Measurements from ENCODE around the gene SLC16A14.
"Not testable (repeated sequence)": the region's sequence is repeated elsewhere in the genome, so short reads cannot be mapped to it uniquely, and the experiment has no call there.

Gene SLC16A14, protein sequence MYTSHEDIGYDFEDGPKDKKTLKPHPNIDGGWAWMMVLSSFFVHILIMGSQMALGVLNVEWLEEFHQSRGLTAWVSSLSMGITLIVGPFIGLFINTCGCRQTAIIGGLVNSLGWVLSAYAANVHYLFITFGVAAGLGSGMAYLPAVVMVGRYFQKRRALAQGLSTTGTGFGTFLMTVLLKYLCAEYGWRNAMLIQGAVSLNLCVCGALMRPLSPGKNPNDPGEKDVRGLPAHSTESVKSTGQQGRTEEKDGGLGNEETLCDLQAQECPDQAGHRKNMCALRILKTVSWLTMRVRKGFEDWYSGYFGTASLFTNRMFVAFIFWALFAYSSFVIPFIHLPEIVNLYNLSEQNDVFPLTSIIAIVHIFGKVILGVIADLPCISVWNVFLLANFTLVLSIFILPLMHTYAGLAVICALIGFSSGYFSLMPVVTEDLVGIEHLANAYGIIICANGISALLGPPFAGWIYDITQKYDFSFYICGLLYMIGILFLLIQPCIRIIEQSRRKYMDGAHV

DNA sequence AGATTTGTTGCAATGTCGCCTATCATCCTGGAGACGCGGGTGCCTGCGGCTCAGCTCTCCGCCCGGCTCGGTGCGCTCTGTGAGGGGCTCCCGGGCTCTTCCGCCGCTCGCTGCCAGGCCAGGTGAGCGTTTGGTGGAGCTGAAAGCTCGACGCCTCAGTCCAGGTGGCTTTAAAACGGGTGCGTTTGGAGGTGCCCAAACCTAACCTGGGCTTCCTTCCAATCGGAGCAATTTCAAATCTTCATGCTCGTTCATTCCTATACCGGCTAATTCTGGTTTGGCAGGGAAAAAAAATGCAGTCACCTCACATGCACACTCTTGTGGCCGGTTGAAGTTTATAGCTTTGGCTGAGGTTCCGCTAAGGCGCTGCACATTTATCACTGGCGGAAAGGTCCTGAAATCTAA, at the start of gene SLC16A14:
SLC16A14 (minus strand) TSS at position 274 of the 405 bp plus-strand sequence. CDS start 9,572 bp downstream, outside the sequence.
- peak in 1 of 2 donors; percentile 11 for DNase-seq

- no peak for DNase-seq
These were observed 38.0 kb upstream of the SLC16A14 start for GRCh38 chr2:230106771-230107170.

- not testable (repeated sequence) for DNase-seq
These were observed 33.2 kb upstream of the SLC16A14 start for GRCh38 chr2:230101967-230102366.

GRCh38 chr2:230097841-230098240, 29.1 kb upstream of the SLC16A14 start:
- no peak for DNase-seq

GRCh38 chr2:230097424-230097823, 28.7 kb upstream of the SLC16A14 start:
- DNase-seq: no peak

DNA sequence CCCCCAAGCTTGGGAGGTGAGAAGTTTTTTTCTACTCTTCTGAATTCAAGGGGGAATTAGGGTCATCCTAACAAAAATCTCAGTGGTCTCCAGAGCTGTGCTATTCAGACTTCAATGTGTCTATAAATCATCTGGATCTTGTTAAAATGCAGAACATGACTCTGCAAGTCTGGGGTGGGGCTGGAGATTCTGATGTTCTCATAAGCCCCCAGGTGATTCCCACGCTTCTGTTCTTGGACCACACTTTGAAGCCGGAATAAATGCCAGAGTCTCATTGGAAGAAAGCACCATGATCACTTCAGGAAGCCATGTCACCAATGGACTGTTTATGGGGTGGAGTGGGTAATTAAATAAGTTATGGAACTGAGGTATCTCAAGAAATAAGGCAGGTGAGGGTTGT, 22.2 kb upstream of the SLC16A14 start:
- no peak for DNase-seq

GRCh38 chr2:230085201-230085600, 16.5 kb upstream of the SLC16A14 start:
- DNase-seq: no peak

DNA sequence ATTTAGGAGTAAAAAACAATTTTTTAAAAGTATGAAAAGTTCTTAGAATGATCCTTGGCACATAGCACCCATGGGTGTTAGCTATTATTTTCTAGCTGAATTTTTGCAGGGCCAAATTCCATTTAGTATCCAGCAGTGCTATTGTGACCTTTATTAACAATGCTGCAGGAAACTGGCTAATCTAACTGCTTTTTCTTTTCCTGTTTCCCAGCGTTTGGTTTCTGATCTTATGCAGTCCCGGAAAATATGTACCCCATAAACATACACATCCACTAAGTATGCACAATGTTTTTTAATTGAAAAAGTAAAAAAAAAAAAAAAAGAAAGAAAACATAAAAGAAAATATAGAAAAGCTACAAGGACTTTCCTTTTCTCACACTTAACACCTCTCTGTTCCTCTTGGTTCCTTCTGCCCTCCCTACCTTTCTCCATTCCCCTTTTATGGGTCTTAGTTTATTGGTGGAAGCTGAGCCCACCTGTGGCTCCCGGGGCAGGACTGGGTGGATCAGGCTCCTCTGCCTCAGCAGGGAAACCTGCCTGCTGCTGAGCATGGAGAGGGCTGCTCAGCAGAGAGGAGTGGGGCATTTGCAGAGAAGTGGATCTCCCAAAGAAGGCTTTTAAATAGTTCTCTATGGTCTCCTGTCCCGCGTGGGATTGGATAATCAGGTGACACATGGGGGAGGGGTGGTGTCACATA, 9.3 kb upstream of the SLC16A14 start:
- no peak for DNase-seq

DNA sequence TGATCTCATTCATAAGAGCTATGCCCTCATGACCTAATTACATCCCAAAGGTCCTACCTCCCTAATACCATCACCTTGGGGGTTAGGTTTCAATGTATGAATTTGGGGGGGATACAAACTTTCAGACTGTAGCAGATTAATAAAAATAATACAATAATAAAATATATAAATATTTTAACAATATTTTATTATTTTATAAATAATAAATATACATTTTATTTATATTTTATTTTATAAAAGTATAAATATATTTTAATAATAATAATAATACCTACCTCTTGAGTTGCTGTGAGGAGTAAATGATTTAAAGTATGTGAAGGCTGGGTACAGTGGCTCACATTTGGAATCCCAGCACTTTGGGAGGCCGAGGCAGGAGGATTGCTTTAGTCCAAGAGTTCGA, 8.1 kb upstream of the SLC16A14 start:
- DNase-seq: no peak

DNA sequence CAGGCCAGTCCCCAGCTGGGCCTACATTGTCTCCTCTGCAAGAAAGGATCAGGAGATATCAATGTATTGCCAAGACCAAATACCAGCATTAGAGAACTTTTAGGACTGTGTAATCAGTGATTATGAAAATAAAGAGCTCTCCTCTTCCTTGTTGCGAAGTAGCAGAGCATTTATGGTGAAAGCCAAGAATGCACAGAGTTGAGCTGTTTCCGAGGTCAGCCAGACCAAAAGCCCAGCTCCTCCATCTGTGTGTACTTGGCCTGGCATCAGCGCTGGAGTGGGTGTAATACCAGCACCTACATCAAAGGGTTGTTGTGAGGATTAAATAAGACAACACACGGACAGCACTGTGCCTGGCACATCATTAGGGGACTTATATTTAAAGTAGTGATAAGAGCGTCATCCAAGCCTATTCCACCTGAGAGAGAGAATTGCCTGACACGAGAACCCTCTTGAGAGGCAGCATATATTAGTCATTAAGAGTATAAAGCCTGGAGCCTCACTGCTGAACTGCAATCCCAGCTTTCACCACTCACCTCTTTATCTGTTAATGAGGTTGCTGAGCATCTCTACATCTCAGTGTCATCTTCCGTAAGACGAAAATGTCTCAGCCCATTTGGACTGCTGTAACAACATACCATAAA, 7.4 kb upstream of the SLC16A14 start:
- DNase-seq: no peak

DNA sequence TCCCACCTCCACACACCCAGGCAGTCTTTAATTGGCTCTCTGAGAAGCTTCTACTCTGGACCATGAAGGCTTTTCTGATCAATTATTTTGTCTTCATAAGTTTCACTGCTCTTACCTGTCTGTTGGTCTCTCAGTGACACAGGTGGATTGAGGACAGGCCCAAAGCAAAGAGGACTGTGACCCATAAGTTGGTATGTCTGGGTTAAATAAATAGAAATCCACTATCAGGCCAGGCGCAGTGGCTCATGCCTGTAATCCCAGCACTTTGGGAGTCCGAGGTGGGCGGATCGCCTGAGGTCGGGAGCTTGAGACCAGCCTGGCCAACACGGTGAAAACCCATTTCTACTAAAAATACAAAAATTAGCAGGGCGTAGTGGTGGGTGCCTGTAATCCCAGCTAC, 2.7 kb upstream of the SLC16A14 start:
- no peak for DNase-seq

GRCh38 chr2:230069402-230069801, 678 bp upstream of the SLC16A14 start:
- DNase-seq: no peak

DNA sequence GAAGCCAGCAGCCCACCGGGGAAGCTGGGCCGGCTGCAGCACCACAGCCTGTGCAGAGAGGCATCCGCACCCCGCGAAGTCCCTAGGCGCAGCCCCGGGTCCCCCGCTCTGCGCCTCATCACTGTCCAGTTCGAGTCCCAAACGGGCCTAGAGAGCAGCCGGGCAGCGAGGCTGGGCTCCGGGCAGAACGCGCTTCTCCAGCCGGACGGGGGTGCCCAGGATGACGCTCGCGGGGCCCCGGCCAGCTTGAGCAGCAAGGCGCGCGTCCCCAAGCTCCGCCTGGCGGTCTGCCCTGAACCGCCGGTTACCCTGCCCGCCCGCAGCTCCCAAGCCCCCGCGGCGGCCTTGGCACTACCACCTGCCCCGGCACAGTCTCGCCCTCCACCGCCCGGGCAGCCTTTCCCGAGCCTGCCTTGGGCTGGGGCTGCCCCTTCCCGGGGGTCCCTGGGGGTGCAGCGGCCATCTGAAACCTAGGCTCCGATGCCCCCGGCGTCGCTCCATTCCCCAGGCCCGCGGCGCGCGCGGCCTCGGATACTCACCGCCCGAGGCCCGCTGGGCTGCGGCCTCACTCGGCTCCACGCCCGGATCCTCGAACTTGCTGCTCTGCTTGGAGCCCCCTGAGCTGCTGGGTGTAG, 591 bp downstream of the SLC16A14 start:
- DNase-seq: peak in 1 of 2 donors; percentile 19

DNA sequence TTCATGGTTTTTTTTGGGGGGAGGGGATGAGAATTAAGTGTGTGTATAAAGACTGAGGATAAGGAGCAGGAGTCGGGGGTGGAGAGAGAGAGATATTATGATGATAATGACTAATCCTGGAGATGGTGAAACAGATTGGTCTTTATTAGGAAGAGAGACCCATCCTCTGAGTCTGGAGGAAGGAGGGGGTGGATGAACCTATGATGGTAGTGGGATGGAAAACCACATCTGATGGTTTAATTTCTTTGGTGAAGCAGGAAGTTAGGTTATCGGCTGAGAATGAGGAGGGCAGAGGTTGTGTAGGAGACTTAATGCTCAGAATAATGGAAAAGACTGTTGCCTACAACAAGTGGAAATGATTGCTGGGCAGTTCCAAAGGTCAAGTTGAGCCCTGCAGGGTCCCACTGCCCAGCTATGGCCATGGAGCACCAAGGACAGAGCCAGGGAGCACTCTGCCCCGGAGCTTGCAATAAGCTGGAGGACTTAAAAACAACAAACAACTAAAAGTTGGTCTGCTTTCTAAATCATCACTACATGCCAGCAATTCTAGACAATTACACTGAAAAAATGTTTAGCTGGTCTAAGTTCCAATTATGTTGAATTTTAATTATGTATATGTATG, 7.9 kb downstream of the SLC16A14 start:
- no peak for DNase-seq

DNA sequence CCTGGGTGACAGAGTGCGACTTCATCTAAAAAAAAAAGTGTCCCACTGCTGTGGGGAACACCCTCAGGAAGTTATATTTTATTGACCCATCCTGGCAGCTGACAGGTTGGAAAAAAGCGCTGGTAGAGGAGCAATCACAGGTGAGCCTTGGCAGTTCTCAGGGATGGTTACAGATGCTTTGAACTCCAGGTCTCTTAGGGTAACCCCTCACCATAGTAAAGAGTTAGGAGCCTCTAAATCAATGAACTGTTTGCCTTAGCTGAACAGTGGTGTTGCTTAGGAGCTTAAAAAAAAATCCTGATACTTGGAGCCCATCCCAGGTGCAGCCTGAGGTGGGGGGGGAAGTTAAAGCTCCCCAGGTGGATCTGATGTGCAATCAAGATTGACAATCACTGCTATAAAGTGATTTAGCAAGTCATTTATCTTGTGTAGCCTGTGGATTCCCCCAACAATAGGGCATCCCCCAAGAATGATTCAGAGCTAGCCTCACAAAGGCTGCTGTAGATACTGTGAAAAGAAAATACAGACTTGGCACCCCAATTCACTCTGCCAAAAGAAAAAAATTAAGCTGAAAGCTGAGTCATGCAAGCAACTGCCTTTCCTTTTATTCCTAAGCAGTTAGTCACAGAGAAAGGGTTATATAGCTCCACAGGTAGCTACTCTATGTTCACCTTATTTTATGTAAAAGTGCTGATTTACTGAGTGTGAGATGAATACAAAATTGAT, 14.8 kb downstream of the SLC16A14 start:
- no peak for DNase-seq

- no peak for DNase-seq
These were observed 16.4 kb downstream of the SLC16A14 start for GRCh38 chr2:230052299-230052698.

DNA sequence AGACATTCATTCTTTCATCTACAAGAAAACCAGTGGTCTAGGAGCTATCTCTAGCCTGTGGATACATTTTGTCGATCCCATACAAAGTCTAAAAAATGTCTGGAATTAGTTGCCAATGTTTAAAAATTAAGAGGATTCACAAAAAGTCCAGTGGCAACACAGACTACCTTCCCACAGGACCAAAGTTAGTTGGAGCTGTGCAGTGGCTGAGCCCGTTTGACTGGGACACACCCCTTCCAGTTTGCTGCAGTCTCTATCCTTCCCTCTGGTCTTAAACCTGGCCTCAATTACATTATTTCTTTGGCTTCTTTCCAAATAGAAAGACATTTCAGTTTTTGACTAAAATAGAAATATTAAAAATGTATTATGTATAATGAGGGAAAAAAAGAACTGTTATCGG, 18.6 kb downstream of the SLC16A14 start:
- no peak for DNase-seq

- no peak for DNase-seq
These were observed 20.6 kb downstream of the SLC16A14 start for GRCh38 chr2:230048010-230048671.

DNA sequence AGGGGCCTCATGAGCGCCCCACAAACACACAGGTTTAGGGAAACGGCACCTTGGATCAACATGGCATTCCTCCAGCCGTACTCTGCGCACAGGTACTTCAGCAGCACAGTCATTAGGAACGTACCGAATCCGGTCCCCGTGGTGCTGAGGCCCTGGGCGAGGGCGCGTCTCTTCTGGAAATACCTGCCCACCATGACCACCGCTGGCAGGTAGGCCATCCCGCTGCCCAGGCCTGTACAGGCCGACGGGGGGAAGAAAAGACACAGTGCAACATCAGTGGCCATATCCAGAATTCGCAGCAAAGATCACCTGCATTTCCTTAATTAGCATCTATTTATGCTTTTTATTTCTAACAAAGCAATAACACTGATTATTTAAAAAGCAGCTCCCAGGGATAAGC, 22.2 kb downstream of the SLC16A14 start:
- DNase-seq: no peak

DNA sequence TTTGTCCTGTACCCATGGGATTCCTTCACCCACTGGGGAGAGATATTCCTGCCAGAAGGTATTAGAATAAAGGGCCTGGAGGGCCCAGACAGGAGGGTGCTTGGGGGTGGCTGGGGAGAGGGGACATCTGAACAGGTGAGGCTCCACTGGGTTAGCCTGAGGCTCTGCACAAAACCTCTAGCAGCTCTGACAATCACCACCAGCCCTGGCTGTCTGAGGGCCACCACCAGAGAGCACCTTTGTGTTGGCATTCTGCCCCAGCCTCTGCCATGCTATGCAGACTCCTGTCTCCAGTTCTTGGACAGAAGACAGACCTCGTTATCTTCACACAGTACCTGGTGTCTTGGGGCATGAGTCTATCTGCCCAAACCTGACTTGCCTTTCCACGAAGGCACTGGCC, 25.3 kb downstream of the SLC16A14 start:
- DNase-seq: no peak

GRCh38 chr2:230043025-230043424, 25.7 kb downstream of the SLC16A14 start:
- DNase-seq: no peak
